Measurements from ENCODE around the gene SYNC. TPM values are rescaled to one million over a fixed set of nuclear protein-coding genes. Genes with fewer than 3 reads are reported as not detected.

Gene SYNC
- total and polyA plus RNA-seq, 10 of the 15 experiments (the other 5 are each of a cell fraction or from before 2014, with no cell fraction given) = 0.04 to 0.12 (median 0.05) TPM; not detected in 7

- TF ChIP-seq ZBTB11 (CRISPR knock-in tag; IDR thresholded peaks at IDR 0.05) (no peak), YY1 (IDR thresholded peaks at IDR 0.05; ENCODE audit: low read depth, low read length) (no peak), PAX8 (IDR thresholded peaks at IDR 0.05) (no peak), EP300 (IDR thresholded peaks at IDR 0.05; ENCODE audit: borderline replicate concordance in 1 of 2, control insufficient read depth in 1 of 2, low read depth in 2 of 2, low read length in 2 of 2) (no peak), NFIC (IDR thresholded peaks at IDR 0.05; ENCODE audit: low read depth, low read length) (no peak)
Measured at GRCh38 chr1:32683397-32683796, 19.2 kb downstream of the SYNC start (continued).

- Histone ChIP-seq H4K20me1 (ENCODE audit: control insufficient read depth, insufficient read depth) (no peaks in the 10 kb centered on the region), H3K4me2 (ENCODE audit: control insufficient read depth, insufficient read depth) (no peak overlapping the region), H2AFZ (ENCODE audit: control insufficient read depth, low read depth, low read length) (no peak overlapping the region), H3K4me1 (ENCODE audit: control insufficient read depth, insufficient read depth, low read length) (no peaks in the 10 kb centered on the region), H3K27ac (ENCODE audit: control insufficient read depth, insufficient read depth) (no peak overlapping the region), H3K9ac (ENCODE audit: control insufficient read depth, insufficient read depth, low read length) (no peak overlapping the region), H3K4me3 (no peak overlapping the region), H3K36me3 (ENCODE audit: control insufficient read depth in 2 of 2, insufficient read depth in 2 of 2, low read length in 1 of 2) (peaks cover 4 to 30% of the 10 kb centered on the region in 2 experiments), H3K79me2 (ENCODE audit: control insufficient read depth, insufficient read depth, low read length) (no peaks in the 10 kb centered on the region), H3K27me3 (replicated peaks in 1 of 2; ENCODE audit: control insufficient read depth in 2 of 2, insufficient read depth in 2 of 2, low read length in 1 of 2) (no peaks in the 10 kb centered on the region), H3K9me3 (replicated peaks; ENCODE audit: control insufficient read depth, insufficient read depth, low read length) (no peaks in the 10 kb centered on the region)
- RAD21 ChIA-PET (ENCODE audit: unreplicated experiment) = no interaction called here
- no TSS peak for BruUV-seq (replicated peaks)
- ATAC-seq = no peak
- POLR2A ChIA-PET = no interaction called here
- intact Hi-C loops (cut with micrococcal nuclease; ENCODE audit: unreplicated experiment) (no loop called here), in situ Hi-C loops (cut with MboI) (no loop called here)
- no peak for FAIRE-seq
- 79% methylated on average over 3 of the region's 3 CpGs for WGBS (ENCODE audit: insufficient coverage, insufficient replicate concordance, low lambda C conversion rate, missing lambda C conversion rate)
- CTCF ChIA-PET = interaction anchor here (0.6 kb wide), 1 partner anchor 162 kb away, joined by 3 read pairs; no protein-coding TSS in a partner anchor
- SMC1A ChIA-PET (ENCODE audit: uncharacterized antibody, unreplicated experiment) = no interaction called here
- no peak for DNase-seq (ENCODE audit: low read depth, low spot score)
- TF ChIP-seq SRF (IDR thresholded peaks at IDR 0.05; ENCODE audit: low read depth in 2 of 2, low read length in 2 of 2) (no peak), MEF2B (IDR thresholded peaks at IDR 0.05; ENCODE audit: partially characterized antibody, poor library complexity, severe bottlenecking) (no peak), SUZ12 (IDR thresholded peaks at IDR 0.05; ENCODE audit: unreplicated experiment) (no peak), MEF2A (IDR thresholded peaks at IDR 0.05; ENCODE audit: insufficient read depth, low read depth, low read length) (no peak), SIX5 (IDR thresholded peaks at IDR 0.05; ENCODE audit: low read depth, low read length, severe bottlenecking) (no peak), ASH2L (IDR thresholded peaks at IDR 0.05; ENCODE audit: borderline replicate concordance, low read depth) (no peak), DPF2 (IDR thresholded peaks at IDR 0.05) (no peak), IRF3 (IDR thresholded peaks at IDR 0.05) (no peak), ZNF592 (IDR thresholded peaks at IDR 0.05) (no peak), TCF7 (IDR thresholded peaks at IDR 0.05; ENCODE audit: borderline replicate concordance) (no peak)
Measured at GRCh38 chr1:32681999-32682398, 20.6 kb downstream of the SYNC start.

Measured in GM12878 (cell line).